GM18909 (cell line): ENCODE measurements around the gene RNF11.

Source experiments
- ATAC-seq: cut with Tn5 transposase; IDR thresholded peaks from one replicate; pipeline ENCODE4 v1.9.1; 2021; ENCODE audit warnings: mild to moderate bottlenecking; ENCODE audit not compliant: unreplicated experiment, poor library complexity

The RNF11 gene

GRCh38 chr1:51310871-51311613 lies 75.0 kb downstream of the RNF11 start:
- no peak for ATAC-seq

- ATAC-seq, result no peak
These were observed 75.8 kb downstream of the RNF11 start for GRCh38 chr1:51311826-51312225.

DNA sequence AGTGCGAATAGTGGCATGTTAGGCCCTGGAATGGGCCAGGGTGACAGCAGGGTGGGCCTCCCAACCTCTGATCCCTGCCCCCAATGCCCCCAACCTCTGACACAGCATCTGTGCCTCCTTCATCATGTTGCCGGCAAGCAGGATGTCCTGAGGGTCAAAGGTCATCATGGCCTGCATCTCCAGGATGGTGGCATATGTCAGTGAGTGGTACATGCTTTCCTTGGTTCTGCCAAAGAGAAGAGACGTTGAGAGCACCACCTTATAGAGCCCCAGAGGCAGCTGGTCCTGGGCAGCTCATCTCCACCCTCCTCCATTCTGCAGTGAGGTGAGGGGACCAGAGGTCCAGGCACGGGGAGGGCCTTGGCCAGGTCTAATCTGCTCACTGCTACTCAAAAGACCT lies 76.6 kb downstream of the RNF11 start:
- no peak for ATAC-seq

DNA sequence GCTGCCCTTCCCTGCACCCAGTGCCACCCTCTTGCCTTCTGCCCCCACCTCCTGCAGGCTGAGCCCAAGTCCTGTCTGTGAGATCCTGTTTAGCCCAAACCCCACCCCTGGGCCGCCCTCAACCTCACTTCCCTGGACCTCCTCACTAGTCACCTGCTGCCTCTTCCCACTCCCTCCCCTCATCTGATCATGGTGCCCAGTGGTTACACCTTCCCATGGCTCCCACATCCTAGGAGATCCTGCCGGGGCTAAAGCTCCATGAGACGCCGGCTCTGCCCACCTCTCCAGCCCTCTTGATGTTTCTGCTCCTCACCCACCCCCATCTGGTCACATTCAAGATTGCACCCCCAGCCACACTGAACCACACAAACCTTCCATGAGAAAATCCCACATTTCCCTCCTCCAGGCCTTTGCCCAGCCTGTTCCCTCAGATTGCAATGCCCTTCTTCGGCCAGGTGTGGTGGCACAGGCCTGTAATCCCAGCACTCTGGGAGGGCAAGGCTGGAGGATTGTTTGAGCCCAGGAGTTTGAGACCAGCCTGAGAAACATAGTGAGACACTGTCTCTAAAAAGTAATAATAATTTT lies 77.3 kb downstream of the RNF11 start:
- no peak for ATAC-seq

DNA sequence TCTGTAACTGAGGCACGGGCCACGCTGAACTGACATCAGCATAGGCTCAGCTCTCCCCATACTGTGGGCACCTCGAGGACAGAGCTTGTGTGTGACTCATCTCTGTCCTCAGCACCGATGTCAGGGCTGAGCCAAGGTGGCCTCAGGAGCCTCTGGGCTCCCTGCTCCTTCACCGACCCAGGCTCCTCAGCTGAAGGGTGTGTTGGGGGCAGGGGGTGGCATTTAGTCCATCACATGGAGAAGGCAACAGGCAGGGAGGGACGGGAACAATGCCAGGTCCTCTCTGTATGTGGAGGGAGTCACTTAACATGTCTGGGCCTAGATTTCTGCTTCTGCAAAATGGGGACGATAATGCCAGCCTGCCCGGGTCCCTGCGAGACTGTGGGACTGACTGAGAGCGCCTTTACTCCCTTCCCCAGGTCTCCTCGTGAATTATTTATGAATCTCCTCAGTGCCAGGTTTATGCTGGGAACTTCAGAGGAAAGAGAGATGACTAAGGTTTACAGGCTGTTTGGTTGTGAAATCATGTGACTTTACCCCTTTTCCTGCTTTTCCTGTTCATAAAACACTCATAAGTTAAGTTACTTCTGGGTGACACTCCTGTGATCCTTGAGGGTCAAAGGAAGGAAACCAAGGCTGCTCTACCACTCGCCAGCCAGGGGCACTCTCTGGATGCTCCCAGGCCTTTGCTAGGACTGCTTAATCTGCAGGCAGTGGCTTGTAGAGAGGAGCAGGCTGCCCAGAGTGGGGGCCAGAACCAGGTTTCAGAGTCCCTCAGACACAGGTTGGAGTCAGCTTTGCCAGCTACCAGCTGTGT lies 78.1 kb downstream of the RNF11 start:
- peak; percentile 48 for ATAC-seq

DNA sequence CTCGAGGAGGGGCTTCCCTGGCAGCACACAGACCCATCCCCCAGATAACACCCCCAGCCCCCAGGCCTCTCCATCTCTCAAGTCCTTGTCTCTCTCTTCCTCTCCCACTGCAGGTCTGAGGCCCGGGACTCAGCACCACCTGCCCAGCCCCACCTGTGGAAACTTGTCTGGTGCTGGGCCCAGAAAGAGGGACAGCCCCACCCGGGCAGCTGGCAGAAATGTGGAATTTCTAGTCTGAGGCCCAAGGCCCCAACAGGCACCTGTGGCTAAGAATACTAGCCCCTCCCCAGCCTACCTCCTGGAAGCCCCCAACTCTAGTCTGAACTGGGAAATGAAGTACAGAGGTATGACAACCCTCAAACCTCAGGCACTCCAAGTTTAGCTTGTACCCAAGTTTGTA lies 78.9 kb downstream of the RNF11 start:
- ATAC-seq, result no peak

DNA sequence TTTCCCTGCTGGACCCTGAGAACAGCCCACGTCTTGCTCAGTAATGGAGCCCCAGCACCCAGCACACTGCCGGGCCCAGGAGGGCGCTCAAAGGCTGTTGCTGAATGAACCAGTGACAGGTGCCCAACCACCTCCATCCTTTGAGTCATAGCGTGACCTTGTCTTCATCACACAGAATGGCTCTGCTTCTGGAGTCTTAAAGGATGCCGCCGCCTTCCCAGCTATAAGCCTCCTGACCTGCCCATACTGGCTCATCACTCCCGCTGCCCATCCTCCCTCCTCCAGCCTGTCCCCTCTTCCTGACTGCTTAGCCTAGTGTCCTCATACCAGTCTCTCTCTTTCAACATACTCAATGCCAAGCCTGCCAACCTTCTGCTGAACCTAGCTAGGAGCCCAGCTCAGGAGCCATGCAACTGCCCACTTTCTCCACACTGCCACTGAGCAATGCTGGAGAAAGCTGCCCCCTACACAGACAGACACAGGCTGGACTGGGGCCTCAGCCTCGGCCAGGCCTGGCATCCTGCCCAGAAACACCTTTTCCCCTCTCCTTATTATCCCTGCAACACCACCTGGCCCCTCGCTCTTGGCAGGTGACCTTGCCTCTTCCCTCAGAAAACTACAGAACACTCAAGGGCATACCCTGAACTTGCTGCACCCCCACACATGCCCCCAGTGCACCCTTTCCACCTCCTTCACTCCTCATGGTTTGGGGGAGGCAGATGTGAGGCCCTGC lies 80.2 kb downstream of the RNF11 start:
- no peak for ATAC-seq

DNA sequence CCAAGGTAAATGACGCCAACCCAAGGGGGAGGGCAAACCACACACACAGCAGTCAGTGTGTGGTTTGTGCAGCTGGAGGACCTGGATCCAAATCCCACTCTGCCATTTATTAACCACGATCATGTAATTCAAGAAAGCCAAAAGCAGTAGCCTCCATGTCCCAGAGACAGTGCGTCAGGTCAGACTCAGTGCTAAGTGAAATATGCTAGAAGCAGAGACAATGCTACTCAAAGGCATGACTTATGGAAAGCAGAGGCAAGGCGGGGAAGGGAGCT lies 80.7 kb downstream of the RNF11 start:
- no peak for ATAC-seq

- ATAC-seq, result no peak
These were observed 81.7 kb downstream of the RNF11 start for GRCh38 chr1:51317798-51318197.

DNA sequence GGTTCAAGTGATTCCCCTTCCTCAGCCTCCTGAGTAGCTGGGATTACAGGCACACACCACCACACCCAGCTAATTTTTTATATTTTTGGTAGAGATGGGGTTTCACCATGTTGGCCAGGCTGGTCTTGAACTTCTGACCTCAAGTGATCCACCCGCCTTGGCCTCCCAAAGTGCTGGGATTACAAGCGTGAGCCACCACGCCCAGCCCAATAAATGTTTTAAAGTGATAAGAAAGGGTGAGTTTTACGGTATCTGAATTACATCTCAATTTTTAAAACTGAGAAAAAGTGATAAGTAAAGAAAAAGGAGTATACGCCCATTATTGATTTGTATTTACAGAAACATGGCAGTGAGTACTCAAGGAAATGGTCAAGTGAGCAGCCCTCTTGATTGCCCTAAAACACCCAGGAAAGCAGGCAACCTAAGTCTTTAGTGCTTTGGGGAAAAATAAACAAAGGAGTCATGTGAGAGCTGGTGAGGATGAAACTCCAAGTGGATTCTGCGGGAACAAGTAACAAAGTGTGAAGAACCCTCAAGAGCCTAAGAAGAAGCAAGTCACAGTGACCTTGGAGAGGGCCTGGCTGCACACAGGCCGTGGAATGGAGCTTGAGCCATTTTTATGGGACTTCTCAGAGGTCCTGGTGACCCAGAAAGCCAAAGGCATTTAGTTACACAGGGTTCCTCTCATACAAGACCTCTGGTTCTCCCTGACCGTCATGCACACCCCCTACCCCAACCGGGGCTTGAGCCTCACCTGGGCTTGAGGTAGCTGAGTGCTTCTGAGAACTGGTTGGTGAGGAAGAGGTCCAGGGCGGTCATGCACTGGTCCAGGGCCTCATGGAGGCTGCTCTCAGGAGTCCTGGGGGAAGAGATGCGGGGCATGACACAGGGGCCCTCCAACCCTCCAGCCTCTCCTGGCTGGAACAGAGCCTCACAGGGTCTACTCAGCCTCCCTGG lies 85.2 kb downstream of the RNF11 start:
- ATAC-seq, result no peak

- ATAC-seq, result no peak
These were observed 85.8 kb downstream of the RNF11 start for GRCh38 chr1:51321924-51322280.

GRCh38 chr1:51322417-51323101 lies 86.5 kb downstream of the RNF11 start:
- ATAC-seq, result no peak
